ENCODE measurements around the gene MN1.
A peak's percentile ranks its signal among the peaks of the same experiment; 100 is the strongest.

Gene MN1

DNA sequence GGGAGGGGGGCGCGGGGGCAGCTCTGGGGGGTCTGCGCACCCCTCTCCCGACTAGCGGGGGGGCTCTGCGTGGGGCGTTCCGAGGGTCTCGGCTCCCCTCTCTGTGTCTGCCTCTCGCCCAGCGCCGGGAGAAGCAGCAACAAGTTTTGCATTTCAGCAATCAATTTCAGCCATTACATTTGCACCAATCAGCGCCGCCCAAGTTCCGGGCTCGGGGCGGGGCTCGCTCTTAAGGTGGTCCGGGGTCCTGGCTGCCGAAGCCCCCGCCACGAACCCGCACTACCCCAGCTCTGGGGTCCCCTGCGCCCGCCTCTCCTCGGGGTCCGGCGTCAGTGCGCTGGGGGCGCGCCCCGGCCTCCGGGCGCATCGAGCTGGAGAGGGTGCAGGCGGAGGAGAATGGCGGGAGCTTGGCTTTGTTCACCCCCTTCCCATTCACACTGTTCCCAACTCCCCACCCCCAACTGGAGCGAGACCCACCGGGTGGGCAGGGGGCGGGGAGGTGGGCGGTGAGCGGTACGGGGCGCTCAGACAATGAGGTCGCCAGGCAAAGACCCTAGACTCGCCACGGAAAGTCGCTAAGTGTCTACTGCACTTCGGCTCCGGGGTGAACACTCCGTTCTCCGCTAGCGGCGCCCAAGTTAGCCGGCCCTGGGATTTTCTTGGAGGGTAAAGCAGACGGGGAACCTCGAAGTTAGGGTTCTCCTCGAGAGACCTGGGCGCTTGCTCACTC lies at the start of gene MN1:
Gene MN1 (minus strand): TSS at position 141 of the 730 bp plus-strand sequence. CDS start 1,213 bp downstream, outside the sequence.
- peak; percentile 11 to 45 (median 14) for DNase-seq

DNA sequence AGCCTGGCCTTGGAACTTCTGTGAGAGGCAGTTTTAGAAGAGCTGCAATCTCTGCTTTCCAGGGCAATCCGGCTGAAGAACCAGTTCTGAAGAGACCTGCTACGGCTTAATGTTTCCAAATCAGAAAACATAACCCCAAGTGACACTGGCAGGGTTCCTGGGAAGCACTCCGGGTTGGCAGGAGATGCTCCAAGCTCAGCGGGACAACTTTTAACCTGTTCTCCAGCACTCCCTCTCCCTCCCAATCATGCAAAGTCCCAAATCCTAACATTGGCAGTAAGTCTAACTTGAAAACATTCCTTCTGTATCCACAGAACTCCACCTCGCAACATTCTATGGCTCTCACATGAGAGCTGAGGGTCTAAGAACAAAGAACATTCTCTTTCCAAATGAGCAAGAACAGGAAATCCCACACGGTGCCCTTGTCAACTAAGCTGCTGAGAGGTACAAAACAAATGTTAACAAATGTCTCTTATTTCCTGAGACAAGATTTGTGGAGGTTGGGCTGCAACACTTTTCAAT lies 48.5 kb upstream of the MN1 start:
- no peak for DNase-seq

DNA sequence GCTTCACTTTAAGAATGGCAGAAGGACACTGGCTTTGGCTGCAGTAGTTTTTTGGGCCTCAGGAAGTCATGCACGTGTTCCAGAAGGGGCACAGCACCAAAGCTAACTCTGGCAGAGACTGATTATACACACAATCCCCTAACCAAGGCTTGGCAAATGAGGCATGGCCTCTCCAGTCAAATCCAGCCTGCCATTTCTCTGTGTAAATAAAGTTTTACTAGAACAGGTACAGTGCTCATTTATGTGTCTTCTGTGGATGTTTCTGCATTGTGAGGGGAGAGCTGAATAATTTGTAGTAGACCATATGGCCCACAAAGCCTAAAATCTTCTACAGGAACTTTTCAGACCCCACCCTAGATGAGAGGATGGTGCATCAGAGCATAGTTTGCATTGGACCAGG lies 46.4 kb upstream of the MN1 start:
- no peak for DNase-seq

DNA sequence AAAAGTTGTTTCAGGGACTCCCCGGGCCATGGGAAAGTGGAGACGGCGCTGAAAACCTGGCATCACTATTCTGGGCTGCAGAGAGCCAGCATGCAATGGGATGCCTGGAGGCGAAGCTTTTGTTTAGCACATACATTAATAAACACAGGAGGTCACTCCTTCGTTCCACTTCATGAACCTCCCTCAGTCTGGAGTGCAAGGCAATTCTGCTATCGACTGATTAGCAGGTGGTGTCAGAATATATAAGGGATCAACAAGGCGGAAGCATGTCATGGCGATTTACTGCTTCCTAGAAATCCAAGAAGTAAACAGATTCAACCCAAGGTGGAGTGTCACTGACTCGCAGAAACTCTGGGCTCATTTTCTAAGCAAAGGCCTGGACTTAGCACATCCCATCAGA lies 45.4 kb upstream of the MN1 start:
- no peak for DNase-seq

DNA sequence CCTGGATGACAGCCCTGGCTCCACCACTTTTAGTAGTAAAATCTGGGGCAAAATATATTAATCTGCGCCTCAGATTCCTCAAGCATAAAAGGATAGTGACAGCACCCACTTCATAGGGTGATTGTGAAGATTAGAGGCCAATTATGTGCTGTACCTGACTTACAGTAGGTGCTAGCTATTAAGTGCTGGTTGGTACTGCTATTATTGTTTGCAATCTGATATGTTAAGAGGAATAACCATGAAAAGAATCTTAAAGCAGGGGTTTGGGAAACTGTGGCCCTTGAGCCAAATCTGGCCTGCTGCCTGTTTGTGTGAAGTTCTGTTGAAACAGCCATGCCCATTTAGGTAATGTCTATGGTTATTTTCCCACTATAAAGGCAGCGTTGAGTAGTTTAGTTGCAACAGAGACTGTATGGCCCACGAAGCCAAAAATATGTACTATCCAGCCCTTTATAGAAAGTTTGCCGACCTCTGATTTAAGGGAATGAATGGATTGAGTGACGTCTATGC lies 44.7 kb upstream of the MN1 start:
- no peak for DNase-seq

DNA sequence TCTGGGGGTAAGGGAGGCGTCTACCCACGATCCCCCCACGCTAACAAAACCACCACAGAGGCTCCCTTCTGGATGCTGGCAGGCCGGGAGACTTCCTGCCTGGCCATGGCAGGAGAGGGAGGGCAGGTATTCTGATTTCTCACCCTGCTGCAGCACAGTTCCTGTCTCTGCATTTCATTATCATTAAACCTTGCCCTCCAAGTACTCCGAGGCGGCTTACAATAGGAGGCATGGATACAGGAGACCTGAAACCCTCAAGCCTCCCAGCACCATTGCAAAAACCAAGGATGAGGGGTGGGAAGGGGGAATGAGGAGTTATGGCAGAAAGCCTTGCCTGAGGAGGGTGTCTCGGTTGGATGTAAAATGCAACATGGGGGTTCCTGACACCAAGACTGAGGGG lies 44.1 kb upstream of the MN1 start:
- no peak for DNase-seq

DNA sequence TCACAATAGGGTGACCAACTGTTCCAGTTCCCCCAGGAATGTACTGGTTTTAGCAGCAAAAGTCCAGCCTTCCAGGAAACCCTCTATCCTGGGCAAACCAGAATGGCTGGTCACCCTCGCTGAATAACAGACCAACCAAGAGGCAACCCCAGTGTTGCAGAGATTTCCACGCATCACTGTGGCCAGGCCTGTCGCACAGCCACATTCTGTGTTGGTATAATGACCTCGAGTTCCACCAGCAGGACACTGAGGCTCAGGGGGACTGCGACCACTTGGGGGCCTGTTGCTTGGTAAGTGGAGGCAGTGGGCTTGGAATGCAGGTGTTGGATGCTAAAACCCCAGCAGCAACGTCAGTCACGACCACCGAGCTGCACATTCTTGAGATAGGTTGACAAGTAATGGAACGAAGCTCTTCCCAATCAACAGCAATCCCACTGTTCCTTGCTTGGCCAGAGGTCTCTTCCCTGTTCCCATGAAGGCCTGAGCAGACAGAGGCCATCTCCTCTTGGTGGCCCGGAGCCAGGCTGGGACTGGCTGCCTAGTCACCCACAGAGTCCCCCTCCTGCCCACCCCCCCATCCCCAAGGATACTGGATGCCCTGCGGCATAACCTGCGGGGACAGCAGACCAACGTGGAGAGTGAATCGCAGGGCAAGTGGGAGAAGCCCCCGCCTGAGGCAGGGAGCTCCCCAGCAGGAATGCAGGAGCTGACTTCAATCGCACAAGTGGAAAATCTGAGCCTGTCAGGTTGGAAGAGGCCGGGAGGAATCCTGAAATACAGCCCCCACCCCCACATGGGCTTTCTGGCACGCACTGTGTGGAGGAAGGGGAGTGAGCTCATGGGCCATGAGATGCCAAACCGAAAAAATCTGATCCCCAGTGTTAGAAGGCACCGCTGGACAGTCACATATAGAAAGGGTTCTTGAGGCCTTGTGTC lies 43.4 kb upstream of the MN1 start:
- no peak for DNase-seq

DNA sequence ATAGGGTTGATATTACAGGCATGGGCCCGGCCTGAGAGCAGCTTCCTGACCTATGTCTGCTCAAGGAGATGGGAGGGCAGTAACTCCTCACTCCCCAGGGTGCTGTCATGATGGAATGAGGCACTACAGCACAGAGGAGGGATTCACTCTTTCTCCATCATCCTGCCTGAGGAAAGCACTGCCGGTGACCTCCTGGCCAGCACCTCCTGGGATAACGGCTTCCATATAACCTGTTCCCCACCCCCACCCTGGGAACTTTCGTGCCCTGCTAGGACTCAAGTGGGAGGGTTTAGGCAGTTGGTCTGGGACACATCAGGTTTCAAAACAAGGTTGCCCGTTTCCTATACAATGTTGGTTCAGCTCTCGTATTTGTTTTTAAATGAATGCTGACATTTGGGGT lies 42.7 kb upstream of the MN1 start:
- no peak for DNase-seq

DNA sequence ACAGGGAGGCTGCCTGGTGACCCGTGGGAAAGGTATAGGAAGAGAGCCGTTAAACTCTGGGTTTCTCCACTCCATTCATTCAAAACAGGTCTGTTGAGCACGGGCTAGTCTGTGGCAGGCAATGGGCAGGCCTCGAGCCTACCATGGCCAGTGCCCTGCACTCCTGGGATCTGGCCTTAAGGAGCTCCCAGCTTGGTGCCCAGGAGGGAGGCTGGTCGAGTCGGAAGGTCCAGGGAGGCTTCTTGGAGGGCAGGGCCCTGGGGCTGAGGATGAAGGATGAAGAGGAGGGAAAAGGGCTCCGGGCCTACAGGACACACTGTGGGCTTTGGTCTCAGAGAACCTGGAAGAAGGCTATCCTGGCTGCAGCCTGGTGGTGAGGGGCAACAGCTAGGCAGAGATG lies 41.9 kb upstream of the MN1 start:
- no peak for DNase-seq

DNA sequence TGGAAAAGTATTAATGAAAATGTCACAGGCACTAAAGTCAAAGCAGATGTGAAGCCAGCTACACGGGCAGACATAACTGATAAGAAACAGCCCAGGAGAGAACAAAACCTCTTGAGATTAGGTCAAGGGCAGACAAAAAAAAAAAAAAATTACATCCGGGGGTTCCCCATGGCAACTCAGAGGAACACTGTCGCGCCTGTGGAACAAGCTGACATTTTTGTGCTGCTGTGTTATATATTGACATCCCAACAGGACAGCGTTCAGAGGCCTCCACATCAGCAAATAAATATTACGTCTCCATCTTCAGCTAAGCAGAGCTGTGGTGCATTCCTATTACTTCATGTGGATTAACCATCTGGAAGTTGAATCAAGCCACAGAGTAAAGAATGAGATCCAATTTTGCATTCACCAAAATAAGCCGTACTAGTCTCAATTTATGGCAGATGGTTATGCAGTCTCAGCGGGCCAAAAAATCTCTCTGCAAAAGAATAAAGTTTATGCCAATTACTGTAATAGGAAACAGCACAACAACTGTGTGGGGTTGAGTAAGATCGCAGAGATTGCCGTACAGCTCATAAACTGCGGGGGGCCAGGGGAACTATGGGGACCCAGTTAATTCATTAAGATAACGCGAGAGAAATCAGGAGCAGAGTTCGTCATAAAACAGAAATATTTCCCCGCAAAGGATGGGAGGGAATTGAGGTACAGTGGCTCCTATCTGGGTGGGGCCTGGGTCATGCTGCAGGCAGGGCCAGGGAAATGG lies 41.3 kb upstream of the MN1 start:
- DNase-seq: no peak

DNA sequence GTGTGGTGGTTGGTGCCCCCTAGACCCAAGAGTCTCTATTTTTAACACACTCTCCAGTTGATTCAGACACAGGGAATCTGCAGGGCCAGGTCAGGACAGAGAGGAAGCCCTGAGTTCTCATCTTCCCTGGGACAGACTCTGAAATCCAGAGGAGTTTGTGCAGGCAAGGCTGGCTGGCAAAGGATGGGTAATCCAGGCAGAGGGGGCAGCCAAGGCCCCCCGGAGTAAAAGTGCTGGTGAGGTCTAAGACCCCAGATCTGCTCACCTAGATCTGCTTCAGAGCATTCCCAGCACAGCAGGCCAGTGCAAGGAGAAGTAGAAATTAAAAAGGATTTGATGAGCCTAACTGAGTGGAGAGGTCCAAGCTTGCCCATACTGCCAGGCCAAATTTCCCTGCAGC lies 40.6 kb upstream of the MN1 start:
- no peak for DNase-seq

DNA sequence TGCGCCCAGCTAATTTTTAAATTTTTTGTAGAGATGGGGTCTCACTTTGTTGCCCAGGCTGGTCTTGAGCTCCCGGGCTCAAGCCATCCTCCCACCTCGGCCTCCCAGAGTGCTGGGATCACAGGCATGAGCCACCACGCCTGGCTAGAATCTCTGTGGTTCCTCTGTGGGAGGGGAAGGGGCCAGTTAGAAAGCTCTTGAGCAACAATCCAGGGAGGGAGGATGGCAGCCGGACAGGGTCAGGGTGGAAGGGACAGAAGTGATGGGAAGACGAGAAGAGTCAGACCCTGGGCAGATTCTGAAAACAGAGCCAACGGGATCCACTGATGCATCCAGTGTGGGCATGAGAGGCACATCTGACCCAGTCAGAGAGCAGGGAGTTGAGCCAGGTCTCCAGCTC lies 38.9 kb upstream of the MN1 start:
- DNase-seq: no peak

DNA sequence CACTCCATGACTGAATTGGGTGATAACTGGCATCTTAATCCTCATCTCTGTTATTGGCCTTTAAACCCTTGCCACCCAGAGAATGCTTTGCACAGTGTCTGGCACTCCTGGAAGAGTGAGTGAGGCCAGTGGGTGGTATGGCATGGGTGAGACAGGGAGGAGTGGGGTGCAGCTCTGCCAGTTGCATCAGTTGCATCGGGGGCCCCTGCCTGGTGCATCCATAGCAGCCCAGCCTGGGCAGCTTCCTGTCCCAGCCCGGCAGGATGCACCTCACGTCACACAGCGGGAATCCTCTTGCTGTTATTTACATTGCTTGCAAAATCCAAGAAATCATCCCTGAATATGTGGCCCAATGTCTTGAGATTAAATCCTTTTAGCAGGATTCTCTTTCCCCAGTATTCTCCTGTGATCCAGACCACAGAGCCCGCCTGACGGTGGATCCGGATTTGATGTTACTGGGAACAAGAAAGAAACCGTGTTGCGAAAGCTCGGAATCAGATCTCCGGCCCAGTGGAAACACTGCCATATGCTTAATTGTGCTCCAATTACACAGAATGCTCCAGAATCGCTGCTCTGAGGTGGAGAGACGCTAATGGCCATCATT lies 37.6 kb upstream of the MN1 start:
- no peak for DNase-seq

DNA sequence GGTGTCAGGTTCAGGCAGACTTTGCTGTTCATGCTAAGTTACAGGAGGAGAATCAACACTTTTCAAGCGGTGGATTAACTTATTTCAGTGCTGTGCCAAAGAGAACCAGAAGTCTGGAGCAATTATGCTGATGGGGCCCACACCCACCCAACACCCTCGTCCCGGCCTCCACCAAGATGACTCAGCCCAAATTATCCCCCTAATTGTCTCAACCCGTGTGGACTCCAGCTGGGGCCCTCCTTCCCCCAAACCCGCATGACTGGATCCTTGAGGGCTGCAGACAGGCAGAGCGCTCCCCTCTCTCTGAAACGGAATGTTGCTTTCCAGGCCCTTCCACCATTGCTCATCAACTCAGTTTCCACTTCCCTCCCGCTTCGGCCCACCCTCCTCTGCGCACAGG lies 34.6 kb upstream of the MN1 start:
- DNase-seq: no peak

DNA sequence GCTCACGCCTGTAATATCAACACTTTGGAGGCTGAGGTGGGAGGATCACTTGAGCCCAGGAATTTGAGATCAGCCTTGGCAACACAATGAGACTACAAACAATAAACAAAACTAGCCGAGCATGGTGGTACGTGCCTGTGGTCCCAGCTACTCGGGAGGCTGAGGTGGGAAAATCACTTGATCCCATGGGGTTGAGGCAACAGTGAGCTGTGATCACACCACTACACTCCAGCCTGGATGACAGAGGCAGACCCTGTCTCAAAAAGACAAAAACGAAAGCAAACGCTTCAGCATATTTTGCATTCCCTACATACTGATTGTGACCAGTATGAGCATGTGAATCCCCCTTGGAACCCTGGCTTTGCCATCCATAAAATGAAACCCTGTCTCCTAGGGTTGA lies 33.9 kb upstream of the MN1 start:
- DNase-seq: no peak

DNA sequence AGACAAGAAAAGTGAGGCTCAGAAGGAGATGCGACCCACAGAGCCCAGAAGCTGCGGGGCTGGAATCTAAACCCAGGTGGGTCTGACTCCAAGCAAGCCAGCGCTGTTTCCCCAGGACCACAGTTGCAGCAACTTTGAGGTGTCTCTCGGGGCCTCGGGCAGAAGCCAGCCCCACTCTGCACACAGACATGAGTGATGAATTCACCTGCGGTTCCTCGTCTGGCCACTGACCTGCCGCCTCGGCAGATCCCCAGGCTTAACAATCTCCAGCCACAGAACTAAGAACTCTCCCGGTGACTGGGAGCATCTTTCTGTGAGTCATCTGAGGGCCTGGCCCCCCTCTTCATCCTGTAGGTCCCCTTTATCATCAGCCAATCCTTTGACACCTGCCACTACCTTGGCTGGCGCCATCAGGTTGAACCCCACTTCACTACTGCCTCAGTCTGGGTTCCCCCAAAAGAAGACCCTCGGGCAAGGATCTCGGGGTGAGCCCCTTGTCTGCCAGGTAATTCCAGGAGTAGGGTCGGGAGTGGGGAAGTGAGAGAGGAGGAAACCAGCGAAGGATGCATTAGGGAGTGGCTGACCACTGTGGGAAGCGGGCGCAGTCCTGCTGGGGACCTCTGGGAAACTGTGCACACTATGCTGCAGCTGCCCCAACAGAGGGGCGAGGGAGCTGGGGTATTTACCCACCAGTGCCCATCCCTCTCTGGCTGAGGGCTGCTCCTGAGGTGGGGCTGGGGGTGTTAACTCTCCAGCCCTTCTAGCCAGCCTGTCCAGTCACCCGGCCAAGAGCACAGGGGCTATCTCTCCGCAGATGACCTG lies 33.0 kb upstream of the MN1 start:
- DNase-seq: no peak

DNA sequence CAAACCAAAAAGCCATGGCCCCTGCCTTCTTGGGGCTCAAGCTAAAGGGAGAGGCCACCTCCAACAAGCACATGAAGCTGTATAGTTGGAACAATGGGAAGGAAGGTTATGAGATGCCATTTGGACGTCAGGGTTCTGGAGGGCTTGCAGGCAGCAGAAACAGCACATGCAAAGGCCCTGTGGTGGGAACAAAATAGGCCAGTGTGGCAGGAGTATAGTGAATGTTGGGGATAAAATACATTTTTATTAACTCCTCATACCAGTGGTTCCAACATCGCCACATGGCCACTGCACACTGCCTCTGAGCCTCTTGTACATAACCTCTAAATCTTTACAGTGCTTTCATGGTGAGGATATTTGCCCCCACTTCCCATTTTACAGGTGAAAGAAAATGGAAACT lies 32.2 kb upstream of the MN1 start:
- DNase-seq: no peak

DNA sequence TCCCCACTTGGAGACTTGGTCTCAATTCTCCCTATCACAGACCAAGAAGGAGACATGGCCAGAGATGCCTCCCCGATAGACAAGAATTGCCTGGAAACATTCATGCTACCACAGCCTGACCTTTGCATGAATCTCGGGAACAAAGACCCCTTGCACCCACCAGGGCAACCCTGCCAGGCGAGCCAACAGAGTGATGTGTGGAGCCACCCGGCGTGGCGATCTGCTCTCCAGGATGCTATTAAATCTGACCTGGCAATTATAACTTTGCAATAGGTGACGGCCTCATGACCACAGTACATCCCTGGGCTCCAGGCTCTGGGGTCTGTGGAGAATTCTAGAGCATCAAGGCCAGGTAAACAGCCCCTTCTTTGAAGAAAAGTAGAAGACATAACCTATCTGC lies 31.1 kb upstream of the MN1 start:
- DNase-seq: no peak

DNA sequence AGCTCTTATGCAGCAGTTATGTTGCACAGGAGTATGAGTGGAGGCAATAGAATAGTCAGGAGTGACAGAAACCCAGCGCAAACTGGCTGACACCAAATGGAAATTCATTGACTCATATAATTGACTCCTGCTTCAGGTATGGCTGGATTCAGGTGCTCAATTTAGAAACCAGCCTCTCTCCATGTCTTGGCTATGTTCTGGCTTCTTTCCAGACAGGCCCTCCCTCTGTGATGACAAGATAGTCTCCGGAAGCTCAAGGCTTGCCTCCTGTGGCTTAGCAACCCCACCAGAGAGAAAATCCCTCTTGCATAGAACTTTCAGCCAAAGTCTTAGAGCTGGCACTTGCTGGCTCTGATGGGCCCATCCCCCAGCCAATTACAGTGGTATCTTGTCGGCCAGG lies 28.1 kb upstream of the MN1 start:
- DNase-seq: no peak

DNA sequence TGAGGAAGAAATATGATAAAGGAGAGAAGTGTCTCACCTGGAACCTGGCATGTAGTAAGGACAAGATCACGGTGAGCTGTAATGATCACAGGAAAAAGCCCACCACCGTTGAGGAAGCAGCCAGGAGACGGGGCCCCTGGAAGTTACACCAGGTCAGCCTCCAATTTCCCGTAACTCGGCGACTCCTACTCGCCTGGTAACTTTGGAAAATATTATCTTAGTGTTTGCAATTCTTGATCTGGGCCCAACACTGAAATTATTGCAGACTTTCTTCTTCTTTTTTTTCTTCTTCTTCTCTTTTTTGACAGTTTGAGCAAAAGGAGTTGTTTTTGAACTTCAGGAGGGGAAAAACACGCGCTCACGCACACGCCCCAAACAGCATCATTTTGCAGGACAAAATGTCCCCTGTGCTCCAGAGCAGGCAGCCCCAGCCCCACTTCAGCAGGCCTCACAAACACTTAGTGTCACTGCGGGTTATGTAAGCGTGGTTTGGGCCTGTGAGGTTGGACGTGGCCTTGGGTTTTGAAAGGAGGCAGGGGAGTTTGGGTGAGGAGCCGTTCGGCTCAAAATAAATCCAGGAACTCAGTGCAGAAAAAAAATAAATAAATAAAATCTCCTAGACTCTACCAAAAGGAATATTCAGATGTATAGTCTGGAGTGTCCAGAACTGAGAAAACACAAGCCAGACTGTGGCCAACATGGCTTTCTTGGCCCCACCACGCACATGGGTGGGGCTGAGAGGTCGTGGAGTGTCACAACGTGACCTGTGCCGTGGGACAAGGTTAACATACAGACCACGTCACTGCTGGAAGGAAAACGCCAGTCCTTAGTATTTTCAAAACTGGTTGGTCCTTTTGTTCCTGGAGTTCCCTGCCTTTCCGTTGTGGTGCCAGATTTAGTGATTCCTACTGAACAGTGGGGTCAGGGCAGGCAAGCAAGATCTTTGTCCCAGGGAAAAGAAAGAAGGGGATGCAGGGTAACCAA lies 26.3 kb upstream of the MN1 start:
- DNase-seq: no peak

All from activated naive CD4-positive, alpha-beta T cell (primary cell).